WTC11 (cell line): ENCODE measurements around the gene GPC2. TPM values are rescaled to one million over a fixed set of nuclear protein-coding genes. Genes with fewer than 3 reads are reported as not detected.

Source experiments
- ATAC-seq: fragments of 200-7000 bp; cut with Tn5 transposase; 2 replicates; pipeline ENCODE4 v1.10.0; 2021; ENCODE audit warnings: mild to moderate bottlenecking, moderate library complexity
- CTCF ChIA-PET: fragments of 300-600 bp; sonication (Branson Sonifier 250); formaldehyde crosslinking; loops from one replicate; lab custom pipeline; 2021; ENCODE audit warnings: antibody characterized with exemption; lab: Charles Lee
- POLR2A ChIA-PET: fragments of 350-600 bp; sonication (Branson Sonifier 250); formaldehyde crosslinking; loops from one replicate; lab custom pipeline; 2021; ENCODE audit warnings: antibody characterized with exemption; lab: Charles Lee
- DNase-seq: peaks from one replicate; pipeline ENCODE4 v3.0.0; 2021; ENCODE audit warnings: low spot score
- H3K27ac Mint-ChIP-seq: 2 replicates; pipeline ENCODE4 v1.8.0; 2021; ENCODE audit warnings: mixed read lengths
- H3K27me3 Mint-ChIP-seq: 2 replicates; pipeline ENCODE4 v1.8.0; 2021; ENCODE audit warnings: low read depth, mild to moderate bottlenecking, moderate library complexity, mixed read lengths
- H3K36me3 Mint-ChIP-seq: 2 replicates; pipeline ENCODE4 v1.8.0; 2021; ENCODE audit warnings: mixed read lengths
- H3K4me1 Mint-ChIP-seq: 2 replicates; pipeline ENCODE4 v1.8.0; 2022; ENCODE audit warnings: mixed read lengths
- H3K4me3 Mint-ChIP-seq: 2 replicates; pipeline ENCODE4 v1.8.0; 2021; ENCODE audit warnings: mild to moderate bottlenecking, moderate library complexity, mixed read lengths
- H3K9me3 Mint-ChIP-seq: 2 replicates; pipeline ENCODE4 v1.8.0; 2021; ENCODE audit warnings: mixed read lengths
- ARID4B ChIP-seq: sonication (generic); formaldehyde crosslinking; IDR thresholded peaks from 2 replicates; pipeline ENCODE4 v1.8.0; 2023; ENCODE audit warnings: missing genetic modification reagents, mild to moderate bottlenecking, borderline replicate concordance
- ATF6 ChIP-seq: sonication (generic); formaldehyde crosslinking; IDR thresholded peaks from 2 replicates; pipeline ENCODE4 v1.8.1; 2023; ENCODE audit warnings: mild to moderate bottlenecking, missing genetic modification reagents
- E2F5 ChIP-seq: sonication (generic); formaldehyde crosslinking; IDR thresholded peaks from 2 replicates; pipeline ENCODE4 v1.8.1; 2022; ENCODE audit warnings: mild to moderate bottlenecking, moderate library complexity, missing genetic modification reagents
- FOXK1 ChIP-seq: sonication (generic); formaldehyde crosslinking; IDR thresholded peaks from 2 replicates; pipeline ENCODE4 v1.8.0; 2022; ENCODE audit warnings: mild to moderate bottlenecking, moderate library complexity, missing genetic modification reagents
- FOXP1 ChIP-seq: sonication (generic); formaldehyde crosslinking; IDR thresholded peaks from 2 replicates; pipeline ENCODE4 v1.8.0; 2022; ENCODE audit warnings: missing genetic modification reagents, mild to moderate bottlenecking, moderate library complexity, borderline replicate concordance
- JAZF1 ChIP-seq: fragments of 250-450 bp; sonication (Bioruptor Pico); IDR thresholded peaks from 2 replicates; pipeline ENCODE4 v1.9.0; 2021; ENCODE audit warnings: moderate library complexity, mild to moderate bottlenecking, inconsistent platforms
- NFE2L1 ChIP-seq: sonication (generic); formaldehyde crosslinking; IDR thresholded peaks from 2 replicates; pipeline ENCODE4 v1.8.1; 2023; ENCODE audit warnings: missing genetic modification reagents
- NFYB ChIP-seq: sonication (generic); formaldehyde crosslinking; conservative IDR thresholded peaks from 2 replicates; pipeline ENCODE4 v1.8.0; 2022; ENCODE audit warnings: low read depth, missing genetic modification reagents
- SP1 ChIP-seq: sonication (generic); formaldehyde crosslinking; conservative IDR thresholded peaks from 2 replicates; pipeline ENCODE4 v1.8.1; 2022; ENCODE audit warnings: missing genetic modification reagents
- TP53 ChIP-seq: sonication (generic); formaldehyde crosslinking; IDR thresholded peaks from 2 replicates; pipeline ENCODE4 v1.8.1; 2023; ENCODE audit warnings: mild to moderate bottlenecking, missing genetic modification reagents
- ZBTB21 ChIP-seq: sonication (generic); formaldehyde crosslinking; IDR thresholded peaks from 2 replicates; pipeline ENCODE4 v1.8.1; 2023; ENCODE audit warnings: mild to moderate bottlenecking, missing genetic modification reagents, borderline replicate concordance
- ZNF121 ChIP-seq: sonication (generic); formaldehyde crosslinking; IDR thresholded peaks from 2 replicates; pipeline ENCODE4 v1.8.0; 2023; ENCODE audit warnings: missing genetic modification reagents
- total RNA-seq: library from RNA; stranded (reverse); gene quantifications from 3 replicates; pipeline ENCODE4 v1.2.3, GENCODE V29; 2021
- TF ChIP-seq, protein P1 (sequence below): fragments of 250-450 bp; sonication (Bioruptor Pico); conservative IDR thresholded peaks from 2 replicates; pipeline ENCODE4 v1.9.0; 2021; ENCODE audit warnings: mild to moderate bottlenecking

GPC2 gene
- total RNA-seq, 1 experiment from 2014 or later, result 52.1 TPM

GRCh38 chr7:100126931-100127865 lies 50.0 kb downstream of the GPC2 start, which contains the start of gene MBLAC1 (continued):
- no peak for TF ChIP-seq ATF6 (CRISPR knock-in tag)
- no peak; the same call in 1 of the 2 replicates for TF ChIP-seq FOXP1 (CRISPR knock-in tag)
- TF ChIP-seq JAZF1 (CRISPR knock-in tag), result no peak
- TF ChIP-seq ARID4B (CRISPR knock-in tag), result peak; percentile 49; the same call in 1 of the 2 replicates
- peak; percentile 72 for TF ChIP-seq SP1 (CRISPR knock-in tag)
- TF ChIP-seq TP53 (CRISPR knock-in tag), result no peak
- TF ChIP-seq, protein P1, sequence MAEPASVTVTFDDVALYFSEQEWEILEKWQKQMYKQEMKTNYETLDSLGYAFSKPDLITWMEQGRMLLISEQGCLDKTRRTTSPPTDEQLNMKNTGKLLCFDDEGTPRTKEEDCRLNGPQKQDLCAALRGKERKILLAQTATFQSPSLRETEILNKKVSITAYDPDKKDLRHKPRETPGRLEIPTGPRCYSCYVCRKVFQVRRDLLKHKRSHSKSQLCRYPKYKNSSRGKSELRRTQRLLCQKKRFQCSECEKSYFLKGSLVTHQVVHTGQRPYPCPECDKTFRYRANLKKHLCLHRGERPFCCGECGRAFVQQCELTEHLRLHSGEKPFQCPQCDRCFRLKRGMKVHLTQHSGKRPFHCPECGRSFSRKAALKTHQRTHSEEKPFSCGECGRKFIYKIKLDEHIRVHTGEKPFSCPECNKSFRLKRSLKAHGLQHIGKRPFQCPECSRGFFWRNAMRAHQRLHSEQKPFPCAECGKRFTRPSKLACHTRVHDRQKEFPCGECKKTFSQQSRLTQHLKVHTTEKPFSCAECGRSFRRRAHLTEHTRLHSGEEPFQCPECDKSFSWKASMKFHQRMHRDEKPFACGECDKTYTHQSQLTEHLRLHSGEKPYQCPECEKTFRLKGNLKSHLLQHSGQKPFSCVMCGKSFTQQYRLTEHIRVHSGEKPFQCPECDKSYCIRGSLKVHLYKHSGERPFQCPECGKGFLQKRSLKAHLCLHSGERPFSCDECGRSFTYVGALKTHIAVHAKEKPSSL, result no peak

- CTCF ChIA-PET, result interaction anchor here (0.6 to 2.1 kb wide), 5 partner anchors 13 to 702 kb away, joined by 3 to 5 read pairs (median 3); partner anchors contain the start of gene AP4M1
- Mint-ChIP-seq H3K27ac (peak overlapping the region; percentile 99), H3K27me3 (peaks cover 15% of the 10 kb centered on the region), H3K4me3 (peak overlapping the region; percentile 99), H3K9me3 (no peaks in the 10 kb centered on the region), H3K4me1 (peaks cover 18% of the 10 kb centered on the region), H3K36me3 (peaks cover 2% of the 10 kb centered on the region; the same call in 1 of the 2 replicates)
- DNase-seq (no peak), ATAC-seq (peak; percentile 4; the same call in 1 of the 2 replicates)
- TF ChIP-seq NFYB (CRISPR knock-in tag) (0 out of 2 replicates have a peak, but pooled peaks have one; percentile 7), ZNF121 (CRISPR knock-in tag) (peak; percentile 54; the same call in 1 of the 2 replicates), ZBTB21 (no peak), NFE2L1 (CRISPR knock-in tag) (0 out of 2 replicates have a peak, but pooled peaks have one; percentile 47), FOXK1 (CRISPR knock-in tag) (0 out of 2 replicates have a peak, but pooled peaks have one; percentile 13), E2F5 (CRISPR knock-in tag) (0 out of 2 replicates have a peak, but pooled peaks have one; percentile 53)
- POLR2A ChIA-PET, result interaction anchor here (0.6 to 2.3 kb wide), 6 partner anchors 15 to 529 kb away, joined by 3 to 21 read pairs (median 3); partner anchors contain the start of genes AP4M1, LAMTOR4, MCM7 and TMEM225B
Measured at GRCh38 chr7:100126239-100126930, 50.8 kb downstream of the GPC2 start.
